AG04450 (cell line): ENCODE data around the gene ABCB10. TPM values are rescaled to one million over a fixed set of nuclear protein-coding genes. Genes with fewer than 3 reads are reported as not detected.

Experiments used
- CTCF ChIA-PET: fragments of 300-600, 350-600 bp; formaldehyde crosslinking; extraction: SDS; loops from one replicate; lab custom pipeline; 2022; ENCODE audit warnings: antibody characterized with exemption, inconsistent platforms; lab: Charles Lee
- POLR2A ChIA-PET: fragments of 350-600 bp; formaldehyde crosslinking; extraction: SDS; loops from one replicate; lab custom pipeline; 2021; ENCODE audit warnings: antibody characterized with exemption, inconsistent platforms; lab: Yijun Ruan, JAX
- DNase-seq: peaks from one replicate; pipeline ENCODE4 v3.0.0-alpha.2; 2011; ENCODE audit warnings: low read depth, low spot score
- H3K27ac ChIP-seq: one replicate; pipeline ENCODE4 v1.5.1; 2012; ENCODE audit warnings: low read depth, low read length, control low read depth
- H3K27me3 ChIP-seq: one replicate; pipeline ENCODE4 v1.6.0; 2012; ENCODE audit warnings: low read length; ENCODE audit not compliant: control insufficient read depth, insufficient read depth
- H3K4me3 ChIP-seq: 2 replicates; pipeline ENCODE4 v1.5.1; 2011; ENCODE audit warnings: mild to moderate bottlenecking, low read depth, low read length, control low read depth
- H3K9me3 ChIP-seq: 2 replicates; pipeline ENCODE4 v1.5.1; 2012; ENCODE audit warnings: low read length; ENCODE audit not compliant: control insufficient read depth, insufficient read depth
- polyA plus RNA-seq: library from polyadenylated mRNA; depleted of rRNA; stranded (reverse); fragments of >200 nt; gene quantifications from 2 replicates; pipeline ENCODE4 v1.2.3, GENCODE V29; 2011
- TF ChIP-seq, protein P1 (sequence below): IDR thresholded peaks from 2 replicates; pipeline ENCODE4 v1.5.1; 2011; ENCODE audit warnings: low read depth, low read length, control low read depth, inconsistent platforms

Gene ABCB10
- polyA plus RNA-seq, 1 experiment, result 10.3 TPM

DNA sequence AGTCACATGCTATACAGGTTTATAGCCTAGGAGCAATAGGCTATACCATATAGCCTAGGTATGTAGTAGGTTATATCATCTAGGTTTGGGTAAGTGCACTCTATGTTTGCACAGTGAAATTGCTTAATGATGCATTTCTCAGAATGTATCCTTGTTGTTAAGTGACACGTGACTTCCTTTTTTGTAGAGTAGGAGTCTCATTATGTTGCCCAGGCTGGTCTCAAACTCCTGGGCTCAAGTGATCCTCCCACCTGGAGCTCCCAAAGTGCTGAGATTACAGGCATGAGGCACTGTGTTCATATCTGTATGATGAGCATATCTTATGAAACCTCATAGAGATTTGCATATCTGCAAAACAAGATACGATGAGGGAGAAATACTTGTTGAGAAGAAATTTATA, 13.8 kb upstream of the ABCB10 start:
- H3K27me3 ChIP-seq, result no peaks in the 10 kb centered on the region
- POLR2A ChIA-PET, result no interaction called here
- H3K4me3 ChIP-seq, result no peak overlapping the region
- DNase-seq, result no peak
- CTCF ChIA-PET, result interaction anchor here (4.3 kb wide), 1 partner anchor 13 kb away, joined by 22 read pairs; the partner anchor contains the start of gene ABCB10
- H3K27ac ChIP-seq, result no peak overlapping the region
- H3K9me3 ChIP-seq, result no peaks in the 10 kb centered on the region
- TF ChIP-seq, protein P1, sequence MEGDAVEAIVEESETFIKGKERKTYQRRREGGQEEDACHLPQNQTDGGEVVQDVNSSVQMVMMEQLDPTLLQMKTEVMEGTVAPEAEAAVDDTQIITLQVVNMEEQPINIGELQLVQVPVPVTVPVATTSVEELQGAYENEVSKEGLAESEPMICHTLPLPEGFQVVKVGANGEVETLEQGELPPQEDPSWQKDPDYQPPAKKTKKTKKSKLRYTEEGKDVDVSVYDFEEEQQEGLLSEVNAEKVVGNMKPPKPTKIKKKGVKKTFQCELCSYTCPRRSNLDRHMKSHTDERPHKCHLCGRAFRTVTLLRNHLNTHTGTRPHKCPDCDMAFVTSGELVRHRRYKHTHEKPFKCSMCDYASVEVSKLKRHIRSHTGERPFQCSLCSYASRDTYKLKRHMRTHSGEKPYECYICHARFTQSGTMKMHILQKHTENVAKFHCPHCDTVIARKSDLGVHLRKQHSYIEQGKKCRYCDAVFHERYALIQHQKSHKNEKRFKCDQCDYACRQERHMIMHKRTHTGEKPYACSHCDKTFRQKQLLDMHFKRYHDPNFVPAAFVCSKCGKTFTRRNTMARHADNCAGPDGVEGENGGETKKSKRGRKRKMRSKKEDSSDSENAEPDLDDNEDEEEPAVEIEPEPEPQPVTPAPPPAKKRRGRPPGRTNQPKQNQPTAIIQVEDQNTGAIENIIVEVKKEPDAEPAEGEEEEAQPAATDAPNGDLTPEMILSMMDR, result no peak

DNA sequence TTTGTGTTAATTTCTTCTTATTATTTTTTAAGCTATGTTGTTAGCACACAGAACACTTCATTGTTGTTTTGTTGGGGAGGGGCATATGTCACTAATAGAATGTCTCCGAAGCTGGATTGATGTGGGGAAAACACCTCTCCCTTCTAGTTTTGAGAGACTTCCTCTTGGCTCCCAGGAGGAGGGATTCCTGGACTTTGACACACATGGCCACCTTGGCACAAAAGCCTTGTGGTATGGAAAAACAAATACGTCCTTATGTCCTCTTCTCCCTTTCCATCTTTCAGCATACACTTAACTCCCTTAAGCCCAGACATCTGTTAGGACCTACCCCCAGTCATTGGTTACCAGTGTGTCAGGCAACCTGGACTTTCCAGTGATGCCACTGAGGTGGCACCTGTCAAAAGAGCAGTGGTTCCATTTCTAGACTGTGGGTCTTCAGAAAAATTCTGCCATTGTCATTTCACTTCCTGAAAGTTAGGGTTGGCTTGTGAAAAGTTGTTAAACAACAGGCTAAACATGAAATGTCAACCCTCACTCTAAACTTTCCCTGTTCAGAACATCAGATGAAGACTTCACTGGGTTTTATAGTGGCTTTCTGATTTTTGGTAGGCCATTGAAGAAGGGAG, 12.5 kb upstream of the ABCB10 start:
- TF ChIP-seq, protein P1, result no peak
- no peak overlapping the region for H3K27ac ChIP-seq
- no peaks in the 10 kb centered on the region for H3K27me3 ChIP-seq
- H3K4me3 ChIP-seq, result no peak overlapping the region
- H3K9me3 ChIP-seq, result no peaks in the 10 kb centered on the region
- ChIA-PET POLR2A (no interaction called here), CTCF (interaction anchor here (4.3 kb wide), 1 partner anchor 12 kb away, joined by 22 read pairs; the partner anchor contains the start of gene ABCB10)
- no peak for DNase-seq

DNA sequence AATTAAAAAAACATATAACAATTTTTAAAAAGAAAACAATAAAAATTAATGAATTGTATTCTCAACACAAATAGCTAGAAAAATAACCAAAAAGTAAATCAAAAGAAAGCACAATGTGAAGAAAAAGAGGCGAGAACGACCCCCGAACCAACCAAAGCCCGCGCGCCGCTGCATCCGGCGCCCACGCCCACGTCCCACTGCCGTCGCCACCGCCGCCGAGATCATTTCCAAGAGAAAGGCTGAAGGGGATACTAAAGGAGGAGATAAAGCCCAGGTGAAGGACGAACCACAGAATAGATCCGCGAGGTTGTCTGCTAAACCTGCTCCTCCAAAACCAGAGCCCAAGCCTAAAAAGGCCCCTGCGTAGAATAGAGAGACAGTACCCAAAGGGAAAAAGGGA, 11.8 kb upstream of the ABCB10 start:
- H3K4me3 ChIP-seq, result no peak overlapping the region
- CTCF ChIA-PET, result interaction anchor here (4.3 kb wide), 1 partner anchor 11 kb away, joined by 22 read pairs; the partner anchor contains the start of gene ABCB10
- TF ChIP-seq, protein P1, result no peak
- H3K9me3 ChIP-seq, result no peaks in the 10 kb centered on the region
- no peak for DNase-seq
- POLR2A ChIA-PET, result no interaction called here
- H3K27ac ChIP-seq, result no peak overlapping the region
- H3K27me3 ChIP-seq, result no peaks in the 10 kb centered on the region

DNA sequence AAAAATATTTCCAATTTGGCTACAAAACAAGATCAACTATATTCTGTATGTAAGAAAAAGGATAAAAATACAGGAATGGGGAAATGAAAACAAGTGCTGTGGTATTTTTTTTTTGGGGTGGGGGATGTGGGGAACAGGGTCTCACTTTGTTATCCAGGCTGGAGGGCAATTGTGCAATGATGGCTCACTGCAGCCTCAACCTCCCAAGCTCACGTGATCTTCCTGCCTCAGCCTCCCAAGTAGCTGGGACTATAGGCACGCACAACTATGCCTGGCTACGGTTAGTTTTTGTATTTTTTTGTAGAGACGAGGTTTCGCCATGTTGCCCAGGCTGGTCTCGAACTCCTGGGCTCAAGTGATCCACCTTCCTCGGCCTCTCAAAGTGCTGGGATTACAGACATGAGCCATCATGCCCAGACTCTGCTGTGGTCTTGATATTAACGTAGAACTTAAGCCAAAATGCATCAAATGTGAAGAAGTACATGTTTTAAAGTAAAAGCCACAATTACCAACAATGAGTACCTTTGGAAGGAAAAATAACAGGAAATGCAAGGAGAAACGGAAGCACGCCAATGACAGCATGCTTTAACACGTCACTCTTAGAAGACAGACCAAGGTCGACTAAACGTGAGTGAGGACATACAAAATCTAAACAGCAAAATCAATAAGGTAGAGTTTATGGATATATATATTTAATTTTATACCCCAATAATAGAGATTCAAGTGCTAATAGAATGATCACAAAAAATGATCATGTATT, 8.8 kb upstream of the ABCB10 start:
- TF ChIP-seq, protein P1, result no peak
- ChIA-PET CTCF (no interaction called here), POLR2A (no interaction called here)
- Histone ChIP-seq H3K4me3 (no peak overlapping the region), H3K27ac (no peak overlapping the region), H3K9me3 (no peaks in the 10 kb centered on the region), H3K27me3 (no peaks in the 10 kb centered on the region)
- no peak for DNase-seq

DNA sequence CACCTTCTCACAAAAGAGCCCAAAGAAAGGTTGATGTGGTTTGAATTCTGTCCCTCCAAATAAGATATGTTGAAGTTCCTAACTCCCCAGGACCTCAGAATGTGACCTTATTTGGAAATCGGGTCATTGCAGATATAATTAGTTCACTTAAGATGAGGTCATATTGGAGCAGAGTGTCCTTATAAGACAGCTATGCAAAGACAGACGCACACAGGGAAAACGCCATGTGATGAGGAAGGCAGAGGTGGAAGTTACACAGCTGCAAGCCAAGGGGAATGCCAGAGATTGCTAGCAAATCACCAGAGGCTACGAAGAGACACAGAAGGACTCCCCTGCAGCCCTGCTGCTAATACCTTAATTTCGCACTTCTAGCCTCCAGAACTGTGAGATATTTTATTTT, 5.2 kb upstream of the ABCB10 start:
- Histone ChIP-seq H3K4me3 (no peak overlapping the region), H3K27me3 (no peaks in the 10 kb centered on the region), H3K27ac (no peak overlapping the region), H3K9me3 (no peaks in the 10 kb centered on the region)
- ChIA-PET POLR2A (interaction anchor here (1.2 kb wide), 1 partner anchor 48 kb away, joined by 3 read pairs; no protein-coding TSS in a partner anchor), CTCF (no interaction called here)
- TF ChIP-seq, protein P1, result no peak
- DNase-seq, result peak; percentile 15
